ENCODE results near the gene TRIM77.
"Not testable (repeated sequence)": the region's sequence is repeated elsewhere in the genome, so short reads cannot be mapped to it uniquely, and the experiment has no call there.

- not testable (repeated sequence) for TF ChIP-seq POU6F1 (CRISPR knock-in tag; IDR thresholded peaks at IDR 0.05; ENCODE audit: borderline replicate concordance, low read depth); GLIS3 (CRISPR knock-in tag; IDR thresholded peaks at IDR 0.05); OSR1 (CRISPR knock-in tag; IDR thresholded peaks at IDR 0.05); CREB5 (CRISPR knock-in tag; IDR thresholded peaks at IDR 0.05; ENCODE audit: low read depth); PATZ1 (CRISPR knock-in tag; IDR thresholded peaks at IDR 0.05; ENCODE audit: borderline replicate concordance); SNAI2 (CRISPR knock-in tag; IDR thresholded peaks at IDR 0.05); RARB (CRISPR knock-in tag; IDR thresholded peaks at IDR 0.05)
These were observed 34.7 kb upstream of the TRIM77 start for GRCh38 chr11:89675383-89675782.

All from SK-N-SH treated with all-trans-retinoic acid at 6 μM for 48 hours (cell line).